WTC11 (cell line): ENCODE data around the gene ZNF629. TPM values are rescaled to one million over a fixed set of nuclear protein-coding genes. Genes with fewer than 3 reads are reported as not detected.

ENCODE experiments used
- ATAC-seq: fragments of 200-7000 bp; cut with Tn5 transposase; 2 replicates; pipeline ENCODE4 v1.10.0; 2021; ENCODE audit warnings: mild to moderate bottlenecking, moderate library complexity
- Bru-seq: library from RNA; stranded (reverse); fragments of 400-500 nt; gene quantifications from one replicate; lab custom pipeline; 2021; lab: Mats Ljungman, UMichigan
- CTCF ChIA-PET: fragments of 300-600 bp; sonication (Branson Sonifier 250); formaldehyde crosslinking; loops from one replicate; lab custom pipeline; 2021; ENCODE audit warnings: antibody characterized with exemption; lab: Charles Lee
- POLR2A ChIA-PET: fragments of 350-600 bp; sonication (Branson Sonifier 250); formaldehyde crosslinking; loops from one replicate; lab custom pipeline; 2021; ENCODE audit warnings: antibody characterized with exemption; lab: Charles Lee
- DNase-seq: peaks from one replicate; pipeline ENCODE4 v3.0.0; 2021; ENCODE audit warnings: low spot score
- H3K27ac Mint-ChIP-seq: 2 replicates; pipeline ENCODE4 v1.8.0; 2021; ENCODE audit warnings: mixed read lengths
- H3K27me3 Mint-ChIP-seq: 2 replicates; pipeline ENCODE4 v1.8.0; 2021; ENCODE audit warnings: low read depth, mild to moderate bottlenecking, moderate library complexity, mixed read lengths
- H3K36me3 Mint-ChIP-seq: 2 replicates; pipeline ENCODE4 v1.8.0; 2021; ENCODE audit warnings: mixed read lengths
- H3K4me1 Mint-ChIP-seq: 2 replicates; pipeline ENCODE4 v1.8.0; 2022; ENCODE audit warnings: mixed read lengths
- H3K4me3 Mint-ChIP-seq: 2 replicates; pipeline ENCODE4 v1.8.0; 2021; ENCODE audit warnings: mild to moderate bottlenecking, moderate library complexity, mixed read lengths
- H3K9me3 Mint-ChIP-seq: 2 replicates; pipeline ENCODE4 v1.8.0; 2021; ENCODE audit warnings: mixed read lengths
- ATF6 ChIP-seq: sonication (generic); formaldehyde crosslinking; IDR thresholded peaks from 2 replicates; pipeline ENCODE4 v1.8.1; 2023; ENCODE audit warnings: mild to moderate bottlenecking, missing genetic modification reagents
- E2F4 ChIP-seq: sonication (generic); formaldehyde crosslinking; IDR thresholded peaks from 2 replicates; pipeline ENCODE4 v1.8.1; 2022; ENCODE audit warnings: low read depth, mild to moderate bottlenecking, moderate library complexity, missing genetic modification reagents, borderline replicate concordance
- ERG ChIP-seq: fragments of 250-450 bp; sonication (Bioruptor Pico); IDR thresholded peaks from 2 replicates; pipeline ENCODE4 v1.8.0; 2021; ENCODE audit warnings: mild to moderate bottlenecking
- ESRRA ChIP-seq: sonication (generic); formaldehyde crosslinking; IDR thresholded peaks from 2 replicates; pipeline ENCODE4 v1.8.1; 2022; ENCODE audit warnings: mild to moderate bottlenecking, missing genetic modification reagents, borderline replicate concordance
- ETV6 ChIP-seq: sonication (generic); formaldehyde crosslinking; IDR thresholded peaks from 2 replicates; pipeline ENCODE4 v1.8.1; 2022; ENCODE audit warnings: mild to moderate bottlenecking, missing genetic modification reagents
- FOXK1 ChIP-seq: sonication (generic); formaldehyde crosslinking; IDR thresholded peaks from 2 replicates; pipeline ENCODE4 v1.8.0; 2022; ENCODE audit warnings: mild to moderate bottlenecking, moderate library complexity, missing genetic modification reagents
- FOXP1 ChIP-seq: sonication (generic); formaldehyde crosslinking; IDR thresholded peaks from 2 replicates; pipeline ENCODE4 v1.8.0; 2022; ENCODE audit warnings: missing genetic modification reagents, mild to moderate bottlenecking, moderate library complexity, borderline replicate concordance
- GABPB1 ChIP-seq: sonication (generic); formaldehyde crosslinking; IDR thresholded peaks from 2 replicates; pipeline ENCODE4 v1.8.1; 2023; ENCODE audit warnings: mild to moderate bottlenecking, missing genetic modification reagents
- HMGXB4 ChIP-seq: sonication (generic); formaldehyde crosslinking; IDR thresholded peaks from 2 replicates; pipeline ENCODE4 v1.8.1; 2023; ENCODE audit warnings: mild to moderate bottlenecking, moderate library complexity, missing genetic modification reagents
- IRF1 ChIP-seq: sonication (generic); formaldehyde crosslinking; IDR thresholded peaks from 2 replicates; pipeline ENCODE4 v1.8.0; 2023; ENCODE audit warnings: missing genetic modification reagents
- KAT7 ChIP-seq: sonication (generic); formaldehyde crosslinking; IDR thresholded peaks from 2 replicates; pipeline ENCODE4 v1.8.1; 2023; ENCODE audit warnings: missing genetic modification reagents, mild to moderate bottlenecking, borderline replicate concordance
- PRDM15 ChIP-seq: sonication (generic); formaldehyde crosslinking; IDR thresholded peaks from 2 replicates; pipeline ENCODE4 v1.8.0; 2022; ENCODE audit warnings: missing genetic modification reagents
- SP1 ChIP-seq: sonication (generic); formaldehyde crosslinking; conservative IDR thresholded peaks from 2 replicates; pipeline ENCODE4 v1.8.1; 2022; ENCODE audit warnings: missing genetic modification reagents
- TCF7 ChIP-seq: sonication (generic); formaldehyde crosslinking; IDR thresholded peaks from 2 replicates; pipeline ENCODE4 v1.8.0; 2022; ENCODE audit warnings: mild to moderate bottlenecking, low read depth, missing genetic modification reagents, moderate library complexity
- TEAD1 ChIP-seq: sonication (generic); formaldehyde crosslinking; IDR thresholded peaks from 2 replicates; pipeline ENCODE4 v1.8.0; 2022; ENCODE audit warnings: mild to moderate bottlenecking, missing genetic modification reagents
- USF1 ChIP-seq: sonication (generic); formaldehyde crosslinking; IDR thresholded peaks from 2 replicates; pipeline ENCODE4 v1.8.0; 2022; ENCODE audit warnings: mild to moderate bottlenecking, missing genetic modification reagents
- ZBTB43 ChIP-seq: sonication (generic); formaldehyde crosslinking; IDR thresholded peaks from 2 replicates; pipeline ENCODE4 v1.8.1; 2023; ENCODE audit warnings: mild to moderate bottlenecking, missing genetic modification reagents
- ZNF138 ChIP-seq: sonication (generic); formaldehyde crosslinking; conservative IDR thresholded peaks from 2 replicates; pipeline ENCODE4 v1.8.1; 2022; ENCODE audit warnings: mild to moderate bottlenecking, moderate library complexity, missing genetic modification reagents
- long read RNA-seq, 3 experiments: library from RNA in 1 of 3; library from capped mRNA in 1 of 3; library from polyadenylated mRNA in 1 of 3; unstranded in 2 of 3; stranded (forward) in 1 of 3; transcript quantifications; one replicate each; pipeline ENCODE4 v2.0.0, GENCODE V29; 2021
- total RNA-seq: library from RNA; stranded (reverse); gene quantifications from 3 replicates; pipeline ENCODE4 v1.2.3, GENCODE V29; 2021

Gene ZNF629
- total RNA-seq, result 18.7 to 20.0 TPM (median 19.7 TPM) in 3 replicates
- percentile 89 among the genes with signal in this experiment for Bru-seq, nascent RNA
- long read RNA-seq, experiment 1, full-length matches to known transcripts, result 13 of 52 reads
- long read RNA-seq, experiment 1, partial matches to known transcripts, result 5 of 52 reads
- long read RNA-seq, experiment 1, other reads (novel, unspliced or antisense), result 34 of 52 reads
- long read RNA-seq, experiment 2, full-length matches to known transcripts, result 2 of 25 reads
- long read RNA-seq, experiment 2, partial matches to known transcripts, result 23 of 25 reads
- long read RNA-seq, experiment 2, other reads (novel, unspliced or antisense), result 0 of 25 reads
- long read RNA-seq, experiment 3, partial matches to known transcripts, result 0 of 2 reads
- long read RNA-seq, experiment 3, other reads (novel, unspliced or antisense), result 2 of 2 reads

- CTCF ChIA-PET, result interaction anchor here (0.9 to 2.0 kb wide), 6 partner anchors 16 to 155 kb away, joined by 3 to 12 read pairs (median 5); partner anchors contain the start of gene FBXL19
- no peaks in the 10 kb centered on the region for H3K9me3 Mint-ChIP-seq
- TF ChIP-seq FOXP1 (CRISPR knock-in tag), result 0 out of 2 replicates have a peak, but pooled peaks have one; percentile 44
- peak; percentile 62; the same call in 1 of the 2 replicates for TF ChIP-seq ETV6 (CRISPR knock-in tag)
- TF ChIP-seq USF1 (CRISPR knock-in tag), result peak; percentile 31; the same call in 1 of the 2 replicates
- TF ChIP-seq ATF6 (CRISPR knock-in tag), result no peak
- no peak for TF ChIP-seq IRF1
- peak; percentile 85 for TF ChIP-seq KAT7 (CRISPR knock-in tag)
- peak; percentile 73 for TF ChIP-seq HMGXB4
- TF ChIP-seq GABPB1 (CRISPR knock-in tag), result peak; percentile 82
- no peak for TF ChIP-seq ERG (CRISPR knock-in tag)
- peak; percentile 11; the same call in 1 of the 2 replicates for TF ChIP-seq TEAD1 (CRISPR knock-in tag)
- TF ChIP-seq SP1 (CRISPR knock-in tag), result peak; percentile 46; the same call in 1 of the 2 replicates
- TF ChIP-seq TCF7 (CRISPR knock-in tag), result 0 out of 2 replicates have a peak, but pooled peaks have one; percentile 17
- 0 out of 2 replicates have a peak, but pooled peaks have one; percentile 56 for TF ChIP-seq E2F4 (CRISPR knock-in tag)
- peak; percentile 45; the same call in 1 of the 2 replicates for TF ChIP-seq PRDM15 (CRISPR knock-in tag)
- TF ChIP-seq ZBTB43 (CRISPR knock-in tag), result 0 out of 2 replicates have a peak, but pooled peaks have one; percentile 32
- 0 out of 2 replicates have a peak, but pooled peaks have one; percentile 64 for TF ChIP-seq ESRRA (CRISPR knock-in tag)
- peak; percentile 47; the same call in 1 of the 2 replicates for TF ChIP-seq FOXK1 (CRISPR knock-in tag)
- no peak for TF ChIP-seq ZNF138 (CRISPR knock-in tag)
Observed at GRCh38 chr16:30786936-30787612, at the start of gene ZNF629. Gene ZNF629 (minus strand): TSS chr16:30787205. CDS start chr16:30784482, 2,723 bp downstream.

More at GRCh38 chr16:30786936-30787612, at the start of gene ZNF629:
- peaks cover 11% of the 10 kb centered on the region for H3K36me3 Mint-ChIP-seq
- ATAC-seq (peak; percentile 77), DNase-seq (peak; percentile 70)
- POLR2A ChIA-PET, result interaction anchor here (0.6 to 2.0 kb wide), 5 partner anchors 8 to 861 kb away, joined by 3 to 15 read pairs (median 5); partner anchors contain the start of gene KCTD13
- no peak within 1 kb of the TSS for H3K27ac Mint-ChIP-seq
- H3K4me1 Mint-ChIP-seq, result peaks cover 13% of the 10 kb centered on the region
- peak within 1 kb of the TSS; percentile 84 for H3K4me3 Mint-ChIP-seq
- H3K27me3 Mint-ChIP-seq, result peaks cover 10% of the 10 kb centered on the region
